Inferior parietal cortex (tissue), 1 donor: ENCODE data around the gene SSBP1.
"Not testable (repeated sequence)": the region's sequence is repeated elsewhere in the genome, so short reads cannot be mapped to it uniquely, and the experiment has no call there.

Source experiments
- DNase-seq: peaks from one replicate; pipeline ENCODE4 v3.0.0-alpha.2; 2016; ENCODE audit errors: extremely low spot score

Gene SSBP1

DNA sequence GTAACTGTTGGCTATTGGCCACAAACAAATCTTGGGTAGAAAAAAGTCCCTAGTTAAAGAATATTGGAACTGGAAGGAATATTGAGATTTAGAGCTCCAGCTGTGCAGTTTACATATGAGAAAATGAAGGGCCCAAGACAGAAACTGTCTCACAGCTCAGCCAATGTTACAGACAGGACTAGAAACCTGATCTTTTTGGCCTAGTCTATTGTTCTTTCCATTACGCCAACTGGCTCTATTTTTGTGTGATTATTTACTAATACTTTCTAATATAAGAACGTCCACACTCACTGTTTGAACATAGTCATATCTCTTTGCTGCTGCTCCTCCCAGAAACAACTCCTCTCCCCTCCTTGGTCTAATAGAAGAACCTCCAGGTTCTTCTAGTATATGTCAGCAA, 28.8 kb upstream of the SSBP1 start:
- no peak for DNase-seq

DNA sequence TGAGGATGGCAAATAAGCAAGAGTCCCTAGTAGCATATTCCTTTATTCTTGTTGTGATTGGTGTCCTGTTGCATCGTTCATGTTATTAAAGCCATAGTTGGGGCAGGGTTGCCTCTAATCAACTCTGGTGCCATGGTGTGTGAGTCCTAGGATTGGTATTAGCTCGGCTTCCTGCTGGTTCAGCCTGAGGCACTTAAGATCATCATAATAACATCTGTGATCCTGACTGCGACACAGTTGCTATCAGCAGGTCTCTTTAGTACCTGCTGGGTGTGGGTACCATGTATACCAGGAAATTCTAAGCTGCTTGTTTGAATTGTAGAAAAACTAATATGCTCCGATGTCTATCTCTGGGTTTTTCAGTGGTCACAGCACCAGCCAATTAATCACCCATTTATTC, 28.4 kb upstream of the SSBP1 start:
- DNase-seq = no peak

DNA sequence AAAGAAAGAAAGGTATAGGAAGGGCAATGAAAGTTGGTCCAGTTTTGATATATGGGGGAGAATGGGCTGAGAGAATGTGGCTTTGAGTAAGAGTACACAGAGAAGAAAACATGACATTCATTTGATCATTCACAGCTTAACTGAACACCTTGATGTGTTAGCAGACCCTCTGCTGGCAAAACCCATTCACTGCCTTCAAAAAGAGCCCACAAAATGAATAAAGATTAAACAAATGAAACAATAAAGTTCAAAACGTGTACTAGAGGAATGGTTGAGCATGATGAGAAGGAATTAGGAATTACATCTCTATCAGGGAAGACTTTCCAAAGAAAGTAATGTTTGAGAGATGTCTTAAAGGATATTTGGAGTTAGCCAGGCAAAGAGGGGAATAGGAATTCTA, 27.9 kb upstream of the SSBP1 start:
- DNase-seq = no peak

DNA sequence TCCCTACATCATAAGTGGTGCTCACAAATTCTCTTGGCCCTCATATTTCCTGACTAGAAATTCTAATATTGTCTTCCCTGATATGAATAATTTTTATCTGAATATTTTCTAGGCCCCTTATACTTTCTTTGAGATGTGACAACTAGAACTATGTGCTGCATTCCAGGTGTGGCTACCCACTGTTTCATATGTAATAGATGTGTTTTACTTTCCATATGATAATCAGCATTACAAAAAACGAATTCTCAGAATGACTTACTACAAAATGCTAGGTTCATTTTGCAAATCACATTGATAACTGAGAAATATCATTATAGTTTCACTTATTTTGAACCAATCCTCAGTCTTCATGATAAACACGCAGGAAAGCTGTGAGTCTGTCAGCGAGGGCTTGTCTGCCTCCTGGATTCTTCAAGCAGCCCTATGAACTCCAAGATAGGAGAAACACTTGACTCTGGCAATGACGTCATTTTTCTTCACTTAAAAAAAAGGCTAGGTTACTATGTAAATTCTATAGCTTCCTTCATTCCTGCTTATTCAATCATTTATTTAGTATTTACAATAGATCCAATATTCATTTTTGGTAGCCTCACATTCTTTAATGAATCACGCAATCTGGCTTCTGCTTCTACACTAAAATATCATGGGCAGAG, 25.4 kb upstream of the SSBP1 start:
- DNase-seq = no peak

DNA sequence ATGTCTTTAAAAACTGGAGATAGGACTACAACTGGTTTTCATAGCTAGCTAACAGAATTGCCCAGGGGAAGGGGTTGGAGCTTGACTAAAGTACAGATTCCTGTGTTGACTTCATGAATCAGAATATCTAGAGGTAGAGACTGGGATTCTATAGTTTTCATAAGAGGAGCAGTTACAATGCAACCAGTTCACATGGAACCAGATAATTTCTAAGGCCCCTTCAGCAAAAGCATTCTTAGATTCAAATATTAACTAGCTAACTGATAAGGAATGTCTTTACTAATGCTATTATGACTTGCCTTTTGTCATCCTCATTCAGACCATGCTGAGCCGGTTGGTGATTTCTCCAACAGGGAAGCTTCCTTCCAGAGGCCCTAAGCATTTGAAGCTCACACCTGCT, 24.3 kb upstream of the SSBP1 start:
- DNase-seq = no peak

DNA sequence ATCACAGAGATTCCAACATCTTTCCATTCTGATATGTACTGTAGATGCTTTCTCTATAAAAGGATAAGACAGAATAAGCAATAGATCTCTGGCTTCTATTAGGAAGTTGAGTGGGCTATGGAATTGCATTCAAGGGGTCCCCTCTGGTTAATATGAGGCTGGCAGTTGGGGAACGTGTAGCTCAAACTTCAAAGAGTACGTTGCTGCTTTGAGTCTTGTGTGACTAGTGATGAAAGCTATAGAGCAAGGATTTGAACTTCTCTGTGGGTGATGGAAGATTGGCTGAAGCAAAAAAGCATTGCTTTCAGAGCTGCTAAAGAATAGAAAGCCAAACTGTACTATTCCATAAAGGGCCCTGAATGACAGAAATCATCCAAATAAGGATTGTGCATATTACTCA, 23.6 kb upstream of the SSBP1 start:
- DNase-seq = no peak

DNA sequence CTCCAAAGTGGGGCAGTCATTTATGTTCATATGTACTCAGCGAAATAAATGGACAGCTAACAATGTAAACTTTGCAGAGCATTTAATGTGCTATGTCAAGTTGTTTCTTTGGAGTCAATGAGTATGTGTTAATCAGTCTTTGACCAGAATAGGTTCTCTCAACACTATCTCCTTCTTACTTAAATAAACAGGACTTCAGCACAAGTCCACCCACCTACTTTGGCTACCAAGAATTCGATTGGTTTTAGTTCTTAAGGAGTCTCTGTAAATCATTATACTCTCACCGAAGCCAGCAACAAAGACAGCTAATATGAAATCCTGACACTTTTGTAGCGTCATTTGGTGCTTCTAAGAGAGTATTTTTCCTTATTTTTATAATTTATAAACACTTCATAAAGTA, 23.1 kb upstream of the SSBP1 start:
- DNase-seq = no peak

DNA sequence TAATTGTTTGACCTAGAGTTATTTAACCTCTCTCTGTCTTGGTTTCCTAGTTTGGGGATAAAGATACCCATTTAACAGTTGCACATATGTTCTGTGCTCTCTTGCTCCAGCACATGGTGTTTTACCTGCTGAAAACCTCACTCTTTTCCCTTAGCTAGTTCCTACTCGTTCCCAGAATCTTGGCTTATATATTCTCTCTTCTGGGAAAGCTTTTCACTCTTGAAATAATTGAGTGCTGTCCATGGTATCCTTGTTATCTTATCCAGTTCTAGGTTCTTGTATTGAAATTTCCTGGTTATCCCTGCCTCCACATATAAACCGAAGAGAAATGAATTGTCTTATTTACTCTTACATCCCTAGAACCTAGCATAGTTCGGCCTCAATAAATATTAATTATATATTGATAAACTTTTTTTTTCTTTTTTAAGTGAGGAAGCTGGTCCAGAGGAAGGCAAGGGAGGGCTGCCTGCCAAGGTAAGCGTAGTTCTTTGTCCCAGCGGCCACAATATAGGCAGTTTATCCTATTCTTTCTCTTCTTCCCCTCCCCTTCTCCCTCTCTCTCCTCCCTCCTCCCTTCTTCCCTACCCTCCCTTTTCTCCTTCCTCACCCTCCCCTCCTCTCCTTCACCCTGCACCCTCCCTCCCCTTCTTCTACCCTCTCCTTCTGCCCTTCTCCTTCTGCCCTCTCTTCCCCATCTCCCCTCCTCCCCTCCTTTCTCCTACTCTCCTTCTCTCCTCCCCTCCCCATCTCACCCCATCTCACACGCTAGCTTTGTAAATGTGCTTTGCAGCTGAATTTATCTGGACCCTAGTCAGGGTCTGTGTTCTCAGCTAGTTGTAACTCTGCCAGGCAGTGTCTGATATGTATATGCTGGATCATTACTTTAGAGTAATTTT, 22.1 kb upstream of the SSBP1 start:
- DNase-seq = no peak

DNA sequence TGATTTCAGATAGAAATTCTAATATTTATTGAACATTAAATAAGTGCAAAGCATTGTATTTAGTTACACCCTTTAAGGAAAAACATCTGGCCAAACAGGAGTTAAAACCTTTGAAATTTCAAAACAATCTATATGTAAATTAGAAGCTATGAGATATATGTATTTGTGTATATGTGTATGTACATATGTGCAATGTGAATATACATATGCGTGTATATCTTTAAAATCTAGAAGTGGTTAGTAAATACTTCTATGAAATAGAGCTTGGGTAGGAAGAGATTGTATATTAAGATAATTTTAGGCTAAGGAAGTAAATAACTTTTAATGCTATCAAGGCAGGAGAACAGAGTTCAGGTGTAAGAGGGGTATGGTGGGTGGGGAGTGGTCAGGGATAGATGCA, 20.7 kb upstream of the SSBP1 start:
- DNase-seq = no peak

DNA sequence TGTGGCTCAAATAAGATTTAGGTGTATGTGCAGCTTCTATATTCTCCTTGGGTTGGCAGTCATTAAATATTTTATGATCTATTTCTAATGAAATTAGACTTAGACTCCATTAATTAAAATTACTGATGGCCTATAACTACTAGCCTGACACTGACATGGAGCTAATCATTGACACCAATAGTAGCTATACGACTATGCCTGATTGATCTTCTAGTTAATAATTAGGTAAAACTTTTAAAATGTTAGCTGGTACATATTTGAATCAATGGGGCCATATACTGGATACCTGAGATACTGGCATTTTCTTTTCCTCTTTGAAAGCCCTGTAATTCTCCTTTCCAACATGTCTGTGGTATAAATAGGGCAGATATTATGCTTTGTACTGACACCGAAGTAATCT, 15.6 kb upstream of the SSBP1 start:
- no peak for DNase-seq

DNA sequence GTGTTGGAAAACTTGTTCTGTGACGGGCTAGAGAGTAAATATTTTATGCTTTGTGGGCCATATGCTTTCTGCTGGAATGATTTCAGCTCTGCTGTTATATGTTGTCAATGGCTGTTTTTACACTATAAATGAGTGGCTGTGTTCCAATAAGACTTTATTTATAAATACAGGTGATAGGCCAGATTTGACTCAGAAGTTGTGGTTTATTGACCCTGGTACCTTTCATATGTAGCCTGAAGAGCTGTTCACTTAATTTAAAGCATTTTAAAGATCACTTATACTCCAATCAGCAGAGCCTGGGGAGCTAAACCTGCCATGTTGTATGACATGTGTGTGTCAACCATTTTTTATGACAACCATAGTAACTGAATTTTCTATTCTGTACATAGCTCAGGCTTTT, 9.1 kb upstream of the SSBP1 start:
- no peak for DNase-seq

DNA sequence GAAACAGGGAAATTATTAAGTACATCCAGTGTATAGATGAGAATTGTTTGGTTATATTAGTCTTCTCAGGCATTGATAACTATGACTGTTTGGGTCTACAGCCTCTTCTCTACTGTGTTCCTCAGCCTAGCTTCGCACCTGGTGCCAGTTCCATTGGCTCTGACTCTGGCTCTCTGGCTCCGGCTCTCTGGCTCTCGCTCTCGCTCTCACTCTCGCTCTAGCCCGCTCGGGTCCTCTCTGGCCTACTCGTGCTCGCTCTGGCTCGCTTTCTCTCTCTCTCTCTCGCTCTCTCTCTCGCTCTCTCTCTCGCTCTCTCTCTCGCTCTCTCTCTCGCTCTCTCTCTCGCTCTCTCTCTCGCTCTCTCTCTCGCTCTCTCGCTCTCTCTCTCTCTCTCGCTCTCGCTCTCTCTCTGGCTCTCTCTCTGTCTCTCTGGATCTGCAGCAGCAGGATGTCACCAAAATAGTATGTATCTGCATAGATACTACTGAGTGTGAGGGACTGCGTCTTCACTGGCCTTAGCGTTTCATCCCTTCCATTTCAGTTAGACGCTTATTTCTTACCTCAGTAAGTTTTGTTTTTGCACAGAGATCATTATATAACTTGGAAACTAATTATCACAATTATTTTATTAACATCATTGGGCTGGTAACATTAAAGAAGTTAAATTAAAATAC, 6.5 kb upstream of the SSBP1 start:
- DNase-seq = no peak

DNA sequence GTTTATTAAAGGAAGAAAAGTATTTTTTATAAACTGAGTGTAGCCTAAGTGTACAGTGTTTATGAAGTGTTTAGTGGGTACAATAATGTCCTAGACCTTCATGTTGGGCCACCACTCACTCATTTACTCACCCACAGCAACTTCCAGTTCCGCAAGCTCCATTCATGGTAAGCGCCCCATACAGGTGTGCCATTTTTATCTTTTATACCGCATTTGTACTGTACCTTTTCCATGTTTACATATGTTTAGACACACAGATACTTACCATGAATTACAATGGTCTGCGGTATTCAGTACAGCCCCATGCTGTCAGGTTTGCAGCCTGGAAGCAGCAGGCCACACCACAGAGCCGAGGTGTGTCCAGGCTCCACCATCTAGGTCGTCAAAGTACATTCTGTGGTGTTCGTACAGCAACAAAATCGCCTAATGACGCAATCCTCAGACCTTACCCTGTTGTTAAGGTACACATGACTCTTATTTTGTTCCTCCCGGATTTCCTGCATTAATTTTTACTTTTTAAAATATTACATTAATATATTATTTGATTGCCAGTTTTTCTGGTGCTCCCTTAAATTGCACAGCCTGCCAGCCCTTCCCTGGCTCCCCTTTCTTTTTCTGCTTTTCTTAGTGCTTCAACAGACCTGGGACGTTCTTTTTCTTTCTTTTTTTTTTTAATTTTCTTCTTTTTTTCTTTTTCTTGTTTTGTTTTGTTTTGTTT, 881 bp upstream of the SSBP1 start:
- no peak for DNase-seq

DNA sequence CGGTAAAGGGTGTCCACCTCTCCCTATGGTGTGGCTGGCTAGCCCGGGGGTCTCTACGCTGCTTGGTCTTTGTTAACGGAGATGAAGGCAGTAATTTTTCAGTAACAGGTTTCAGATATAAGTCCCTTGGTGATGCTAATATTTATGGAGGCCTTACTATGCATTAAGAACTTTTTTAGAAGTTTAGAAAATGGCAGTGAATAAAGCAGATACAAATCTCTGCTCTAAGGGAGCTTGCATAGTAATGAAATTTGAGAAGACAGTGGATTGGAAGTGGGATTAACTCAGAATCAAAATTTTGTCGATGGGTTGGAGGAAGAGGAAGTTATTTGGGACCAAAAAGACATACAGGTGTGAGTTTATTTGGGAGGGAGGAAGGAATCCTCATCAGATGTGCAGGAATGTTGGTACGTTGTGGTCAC, 445 bp downstream of the SSBP1 start:
- no peak for DNase-seq

DNA sequence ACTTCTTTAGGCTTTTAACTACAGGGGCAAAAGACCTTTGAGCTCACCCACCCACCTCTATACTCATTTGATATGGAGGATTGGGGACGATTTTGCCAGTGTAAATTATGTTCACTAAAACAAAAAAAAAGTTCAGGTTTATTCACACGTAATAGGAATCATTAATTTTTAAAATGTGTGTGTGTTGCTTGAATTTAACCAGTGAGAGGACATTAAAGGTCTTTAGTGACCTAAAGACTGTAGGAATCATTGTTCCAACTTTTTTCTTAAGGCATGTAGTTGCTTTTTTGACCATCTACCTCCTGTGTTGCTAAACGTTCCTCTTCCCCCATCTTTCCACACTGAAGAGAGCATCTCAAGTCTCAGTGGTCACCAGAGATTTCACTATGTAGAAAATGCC, 1.1 kb downstream of the SSBP1 start:
- no peak for DNase-seq

DNA sequence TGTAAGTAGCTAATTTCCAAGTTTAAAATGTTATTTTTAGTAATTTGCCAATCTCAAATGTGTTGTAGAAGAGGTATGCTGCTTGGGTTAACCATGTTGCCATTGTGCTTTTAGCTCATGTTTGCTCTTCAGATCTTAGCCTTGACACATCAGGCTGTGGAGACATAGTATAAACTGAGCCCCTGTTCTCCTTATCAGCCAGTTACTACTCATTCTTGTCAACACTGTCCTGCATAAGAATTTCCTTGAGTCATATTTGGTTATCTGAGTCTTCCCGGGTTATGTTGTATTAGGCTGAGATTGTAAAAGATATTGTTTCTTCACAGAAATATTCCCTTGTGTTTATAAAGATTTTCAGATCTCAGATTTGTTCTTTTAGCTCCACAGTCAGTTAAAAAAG, 4.1 kb downstream of the SSBP1 start:
- DNase-seq = no peak

DNA sequence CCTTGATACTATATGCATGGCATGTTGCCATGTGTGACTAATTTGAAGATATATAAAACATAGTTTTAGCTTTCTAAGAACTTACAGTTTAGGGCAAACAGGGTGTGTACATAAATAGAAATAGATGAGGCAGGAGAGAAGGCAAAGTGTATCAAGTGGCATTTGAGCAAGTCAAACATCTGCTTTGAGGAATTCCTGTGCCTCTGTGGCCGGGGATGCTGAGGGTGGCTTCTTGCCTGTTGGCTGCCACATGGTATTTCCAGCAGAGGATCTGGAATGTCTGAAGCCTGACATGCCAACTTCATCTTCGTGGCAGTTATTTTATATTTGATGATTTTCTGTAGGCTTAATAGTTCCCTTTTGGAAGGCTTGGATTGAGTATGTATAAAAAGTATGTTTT, 6.0 kb downstream of the SSBP1 start:
- DNase-seq = no peak

DNA sequence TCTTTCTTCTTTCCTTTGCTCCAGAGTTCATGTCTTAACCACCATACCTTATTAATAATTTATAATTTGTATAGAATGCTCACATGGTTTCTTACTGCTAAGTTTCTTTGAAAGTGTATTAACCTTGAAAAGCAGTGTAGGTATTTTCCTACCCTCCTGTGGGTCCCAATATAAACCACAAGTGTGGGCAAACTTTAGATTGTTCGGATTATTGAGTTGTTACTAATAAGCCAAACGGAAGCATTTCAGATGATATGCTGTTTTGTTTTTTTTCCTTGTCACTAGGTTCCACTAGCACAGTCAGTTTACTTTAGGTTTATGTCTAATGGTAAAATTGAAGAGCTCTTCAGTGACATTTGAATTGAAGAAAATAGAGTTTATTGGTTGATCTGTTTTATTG, 10.2 kb downstream of the SSBP1 start:
- no peak for DNase-seq

DNA sequence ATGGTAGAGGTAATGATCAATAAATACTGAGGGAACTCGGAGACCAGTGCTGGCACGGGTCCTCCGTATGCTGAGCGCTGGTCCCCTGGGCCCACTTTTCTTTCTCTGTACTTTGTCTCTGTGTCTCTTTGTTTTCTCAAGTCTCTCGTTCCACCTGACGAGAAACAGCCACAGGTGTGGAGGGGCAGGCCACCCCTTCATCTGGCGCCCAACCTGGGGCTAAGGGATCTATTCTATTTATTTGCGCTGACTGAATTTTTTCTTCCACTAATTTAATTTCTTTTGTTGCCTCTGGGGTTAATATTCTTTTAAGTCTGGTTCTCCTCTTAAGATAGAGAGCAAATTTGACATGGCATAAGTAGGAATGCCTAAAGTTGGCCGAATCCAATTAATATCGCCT, 13.7 kb downstream of the SSBP1 start:
- DNase-seq = not testable (repeated sequence)

DNA sequence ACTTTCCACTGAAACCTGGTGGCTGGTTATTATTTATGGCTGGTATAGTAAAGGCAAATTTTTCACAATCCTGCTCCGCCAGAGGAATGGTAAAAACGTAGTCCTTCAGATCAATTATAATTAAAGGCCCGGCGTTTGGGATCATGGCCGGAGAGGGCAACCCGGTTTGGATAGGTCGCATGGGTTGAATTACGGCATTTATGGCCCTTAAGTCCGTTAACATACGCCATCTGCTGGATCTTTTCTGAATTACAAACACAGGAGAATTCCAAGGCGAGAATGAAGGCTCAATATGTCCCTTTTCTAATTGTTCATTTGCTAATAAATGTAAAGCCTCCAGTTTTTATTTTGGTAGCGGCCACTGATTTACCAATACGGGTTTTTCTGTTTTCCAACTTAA, 14.5 kb downstream of the SSBP1 start:
- no peak for DNase-seq

DNA sequence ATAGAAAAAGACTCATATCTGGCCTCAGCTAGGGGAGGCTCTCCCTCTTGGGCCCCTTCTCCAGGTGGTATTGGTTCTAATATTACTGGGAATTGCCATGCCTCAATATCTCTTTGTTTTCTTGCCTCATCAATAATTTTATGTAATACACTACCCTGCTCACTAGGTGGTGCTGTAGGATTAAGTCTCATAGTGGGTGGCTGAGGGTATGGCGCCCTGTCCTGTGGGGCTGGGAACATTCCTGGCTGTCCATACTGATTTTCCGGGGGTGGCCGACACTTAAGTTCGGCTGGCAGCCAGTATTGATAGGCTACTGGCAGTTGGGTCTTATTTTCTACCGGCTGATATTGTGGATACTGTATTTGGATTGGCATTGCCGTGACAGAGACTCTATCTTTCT, 16.8 kb downstream of the SSBP1 start:
- DNase-seq = peak; percentile 25

DNA sequence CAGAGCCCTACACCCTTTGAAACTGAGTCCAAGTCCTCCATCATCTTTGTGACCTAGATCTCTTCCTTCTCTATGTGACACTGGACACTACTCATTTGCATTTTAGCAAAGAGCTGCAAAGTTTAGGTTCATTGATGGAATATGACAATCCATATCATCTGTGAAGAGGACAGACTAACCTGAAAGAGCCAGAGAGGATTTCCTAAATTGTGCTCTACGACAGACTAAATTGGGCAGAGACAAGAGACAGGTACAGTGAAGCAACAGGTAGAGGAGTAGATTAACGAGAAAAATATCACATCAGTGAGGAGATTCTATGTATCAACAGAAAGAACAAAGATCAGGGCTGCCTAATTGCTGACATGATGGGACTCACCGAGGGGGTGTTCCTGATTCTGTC, 25.6 kb downstream of the SSBP1 start, which contains the start of gene TAS2R3:
Gene TAS2R3, plus strand, starts transcription at position 301 of the 400 bp plus-strand sequence. Its CDS starts 62 bp downstream, at position 363.
- no peak for DNase-seq
